ELR (cell line): ENCODE data around the gene BLOC1S4.
"Not testable (repeated sequence)": the region's sequence is repeated elsewhere in the genome, so short reads cannot be mapped to it uniquely, and the experiment has no call there.

ENCODE experiments used
- DNase-seq: peaks from one replicate; pipeline ENCODE4 v3.0.0-alpha.2; 2015; ENCODE audit warnings: low read depth

BLOC1S4 gene

GRCh38 chr4:6716018-6716911 is at the start of gene BLOC1S4:
Gene BLOC1S4, plus strand, starts transcription at chr4:6716174. Its CDS starts 36 bp downstream, at chr4:6716210.
- DNase-seq, result peak; percentile 91

DNA sequence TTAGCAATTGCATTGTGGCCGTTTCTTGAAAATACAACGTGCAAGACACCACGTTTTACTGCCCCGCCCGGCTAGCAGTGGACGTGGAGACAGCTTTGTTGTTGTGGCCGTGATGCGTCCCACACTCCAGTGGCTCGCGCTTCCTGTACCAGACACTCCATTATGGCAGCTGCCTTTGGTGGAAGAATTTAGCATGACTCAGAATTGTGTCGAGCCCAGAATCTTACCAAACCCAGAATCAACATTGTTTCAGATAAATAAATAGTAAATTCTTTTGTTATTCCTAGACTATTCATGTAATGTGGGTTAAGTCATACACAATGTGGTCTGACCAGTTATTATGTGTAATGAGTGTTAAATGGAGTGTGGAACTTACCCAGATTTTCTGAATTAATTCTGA is 47.6 kb upstream of the BLOC1S4 start:
- peak; percentile 67 for DNase-seq

- peak; percentile 21 for DNase-seq
Measured at GRCh38 chr4:6671648-6672047, 44.3 kb upstream of the BLOC1S4 start.

GRCh38 chr4:6672131-6672530 is 43.8 kb upstream of the BLOC1S4 start:
- DNase-seq, result no peak

GRCh38 chr4:6672541-6673190 is 43.3 kb upstream of the BLOC1S4 start:
- not testable (repeated sequence) for DNase-seq

DNA sequence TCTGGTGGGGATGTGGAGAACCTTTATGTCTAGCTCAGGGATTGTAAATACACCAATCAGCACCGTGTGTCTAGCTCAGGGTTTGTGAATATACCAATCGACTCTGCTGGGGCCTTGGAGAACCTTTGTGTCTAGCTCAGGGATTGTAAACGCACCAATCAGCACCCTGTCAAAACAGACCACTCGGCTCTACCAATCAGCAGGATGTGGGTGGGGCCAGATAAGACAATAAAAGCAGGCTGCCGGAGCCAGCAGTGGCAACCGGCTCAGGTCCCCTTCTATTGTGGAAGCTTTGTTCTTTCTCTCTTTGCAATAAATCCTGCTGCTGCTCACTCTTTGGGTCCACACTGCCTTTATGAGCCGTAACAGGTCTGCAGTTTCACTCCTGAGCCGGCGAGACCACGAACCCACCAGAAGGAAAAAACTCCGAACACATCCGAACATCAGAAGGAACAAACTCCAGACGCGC is 42.7 kb upstream of the BLOC1S4 start:
- DNase-seq, result not testable (repeated sequence)

GRCh38 chr4:6673660-6674499 is 42.1 kb upstream of the BLOC1S4 start:
- peak; percentile 94 for DNase-seq

DNA sequence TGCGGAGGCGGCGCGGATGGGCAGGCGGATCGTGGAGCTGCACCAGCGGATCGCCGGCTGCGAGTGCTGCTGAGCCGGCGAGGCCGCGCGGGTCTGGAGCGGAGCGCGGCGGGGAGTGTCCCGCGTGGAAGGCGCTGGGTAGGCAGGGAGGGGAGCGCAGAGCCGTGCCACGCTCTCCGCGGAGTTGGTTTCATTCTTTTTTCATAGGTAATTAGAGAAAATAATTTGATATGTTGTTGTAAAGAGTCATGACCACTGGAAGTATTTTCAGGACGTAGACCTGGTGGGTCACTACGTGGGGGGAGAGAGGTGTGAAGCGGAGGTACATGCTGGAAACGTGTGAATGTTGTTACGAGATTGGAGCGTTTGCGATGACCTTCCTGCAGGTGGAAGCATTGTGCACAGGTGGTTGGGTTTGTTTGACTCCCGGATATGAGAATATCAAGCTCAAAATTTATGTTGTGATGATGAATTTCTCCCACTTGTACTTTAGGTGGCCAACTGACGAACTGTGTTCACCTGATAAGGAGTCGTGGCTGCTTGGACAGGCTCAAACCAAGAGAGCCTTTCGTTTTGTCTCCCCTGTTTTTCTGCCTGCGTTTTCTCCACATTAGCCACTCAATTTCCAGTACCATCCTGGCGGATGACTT is 41.3 kb upstream of the BLOC1S4 start:
- DNase-seq, result peak; percentile 56

DNA sequence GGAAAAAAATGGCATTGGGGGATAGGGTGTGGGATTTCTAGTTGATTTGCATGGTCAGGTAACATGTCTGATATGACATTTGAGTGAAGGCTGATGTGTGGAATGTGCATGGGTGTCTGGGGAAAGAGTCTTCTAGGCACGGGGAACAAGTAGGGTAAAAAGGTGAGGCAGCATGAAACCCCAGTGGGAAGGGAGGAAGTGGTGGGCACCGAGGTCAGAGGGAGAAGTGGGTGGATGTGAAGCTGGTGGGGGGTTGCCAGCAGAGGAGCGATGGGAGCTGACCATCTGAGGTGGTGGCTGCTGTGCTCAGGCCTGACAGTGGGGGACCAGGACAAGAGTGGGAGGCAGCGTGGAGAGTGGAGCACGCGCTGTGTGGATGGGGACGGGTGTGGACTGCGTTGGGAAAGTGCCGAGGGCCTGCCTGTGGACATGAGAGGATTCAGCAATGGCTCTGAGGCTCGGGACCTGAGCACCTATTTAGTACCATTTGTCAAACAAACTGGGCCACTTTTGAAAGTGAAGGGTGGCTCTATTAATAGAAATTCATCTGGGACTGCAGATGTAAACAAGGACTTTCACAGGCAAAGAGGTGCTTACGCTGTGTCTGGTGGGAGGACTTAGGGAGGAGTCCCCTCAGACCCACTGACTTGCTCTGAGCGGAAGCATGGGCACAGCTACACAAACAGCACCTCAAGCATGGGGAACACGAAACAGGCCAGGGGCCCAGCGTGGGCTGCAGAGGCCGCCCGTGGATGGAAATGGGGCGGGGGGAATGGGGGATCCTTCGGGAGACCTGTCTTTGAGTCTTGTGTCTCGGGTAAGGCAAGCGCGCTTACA is 39.0 kb upstream of the BLOC1S4 start:
- DNase-seq, result no peak

DNA sequence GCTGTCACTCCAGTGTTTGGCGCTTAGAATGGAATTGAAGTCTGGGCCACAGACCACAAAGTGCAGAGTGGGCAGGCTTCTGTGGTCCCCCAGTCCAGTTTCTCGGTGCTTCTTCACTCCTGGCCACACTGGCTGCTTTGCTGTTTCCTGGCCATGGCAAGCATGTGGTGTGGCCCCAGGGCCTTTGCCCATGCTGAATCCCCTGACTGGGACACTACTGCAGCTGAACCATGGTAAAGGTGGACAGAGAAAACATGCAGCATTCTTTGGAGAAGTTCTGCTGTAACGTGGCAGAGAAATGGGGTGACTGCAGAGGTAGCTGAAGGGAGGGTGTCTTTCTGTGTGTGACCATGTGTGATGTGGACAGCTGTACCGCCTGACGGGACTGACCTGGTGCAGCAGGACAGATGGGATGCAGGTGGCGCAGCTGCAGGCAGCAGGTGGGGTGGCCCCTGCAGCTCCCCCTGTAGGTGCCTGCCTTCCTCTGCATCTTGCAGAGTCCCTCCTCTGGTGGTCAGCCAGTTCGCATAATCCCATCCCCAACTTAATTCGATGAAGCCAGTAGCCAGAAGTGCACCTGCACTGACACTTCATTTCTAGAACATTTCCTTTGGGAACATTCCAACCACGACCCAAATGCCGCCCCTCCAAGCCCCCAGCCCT is 35.5 kb upstream of the BLOC1S4 start:
- DNase-seq, result no peak

DNA sequence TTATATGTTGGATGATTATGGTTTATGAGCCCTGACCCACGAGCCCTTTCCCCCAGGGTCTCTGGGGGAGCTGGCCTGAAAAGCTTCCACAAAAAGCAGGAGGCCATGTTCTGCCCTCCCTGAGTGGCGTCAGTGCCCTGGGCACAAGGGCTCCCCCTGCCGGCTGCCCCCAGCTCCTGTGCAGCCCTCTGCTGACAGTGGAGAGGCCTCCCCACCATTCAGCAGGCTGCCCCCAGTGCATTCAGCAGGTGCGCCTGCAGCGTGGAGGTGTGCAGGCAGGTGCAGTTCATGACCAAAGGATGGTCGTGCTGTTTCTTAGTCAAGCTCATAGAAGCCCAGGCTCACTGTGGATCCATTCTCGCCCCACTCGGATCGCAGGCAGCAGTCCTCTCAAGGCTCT is 34.8 kb upstream of the BLOC1S4 start:
- no peak for DNase-seq

GRCh38 chr4:6682862-6683590 is 32.9 kb upstream of the BLOC1S4 start:
- no peak for DNase-seq

DNA sequence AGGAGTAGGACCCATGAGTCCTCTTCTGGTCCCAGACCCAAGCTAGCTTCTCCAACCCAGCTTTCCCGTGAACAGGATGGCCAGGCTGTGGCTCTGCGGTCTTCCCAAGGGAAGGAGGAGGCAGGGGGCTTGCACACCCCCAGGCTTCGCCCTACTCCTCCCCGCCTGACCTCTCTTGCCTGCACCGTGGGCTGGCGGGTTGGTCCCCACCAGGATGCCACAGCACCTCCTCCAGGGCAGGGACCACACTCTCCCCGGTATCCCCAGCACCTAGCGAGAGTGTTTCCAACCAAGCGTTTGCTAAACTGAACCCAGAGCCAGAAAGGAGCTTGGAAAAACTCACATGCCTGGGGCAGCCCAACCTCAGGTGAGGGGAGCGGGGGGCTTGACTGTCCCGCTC is 31.3 kb upstream of the BLOC1S4 start:
- DNase-seq, result no peak

DNA sequence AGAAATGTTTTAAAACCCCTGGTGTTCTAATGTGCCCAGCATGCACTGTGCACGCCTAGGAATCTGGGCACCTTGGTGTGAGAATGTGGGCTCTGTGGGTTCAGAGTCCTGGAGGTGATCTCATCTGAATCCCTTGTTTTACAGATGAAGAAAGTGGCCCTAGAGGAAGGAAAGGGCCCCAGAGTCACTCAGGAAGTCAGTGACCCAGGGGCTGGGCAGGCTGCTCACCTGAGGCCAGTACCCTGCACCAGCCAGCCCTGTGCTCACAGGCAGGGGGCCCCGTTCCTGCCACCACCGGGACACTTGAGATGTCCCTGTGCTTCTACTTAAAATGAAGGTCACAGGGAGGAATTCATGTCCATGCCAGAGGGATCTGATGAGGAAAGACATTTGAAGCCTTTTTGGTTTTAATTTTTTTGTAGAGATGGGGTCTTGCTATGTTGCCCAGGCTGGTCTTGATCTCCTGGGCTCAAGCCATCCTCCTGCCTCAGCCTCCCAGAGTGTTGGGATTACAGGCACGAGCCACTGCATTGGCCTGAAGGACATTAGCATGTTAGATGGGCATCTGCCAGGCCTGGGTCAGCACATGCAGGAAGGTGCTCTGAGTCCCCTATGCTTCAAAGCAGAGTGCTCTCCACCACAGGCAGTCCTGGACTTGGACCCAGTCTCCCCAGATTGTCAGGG is 29.7 kb upstream of the BLOC1S4 start:
- DNase-seq, result no peak

DNA sequence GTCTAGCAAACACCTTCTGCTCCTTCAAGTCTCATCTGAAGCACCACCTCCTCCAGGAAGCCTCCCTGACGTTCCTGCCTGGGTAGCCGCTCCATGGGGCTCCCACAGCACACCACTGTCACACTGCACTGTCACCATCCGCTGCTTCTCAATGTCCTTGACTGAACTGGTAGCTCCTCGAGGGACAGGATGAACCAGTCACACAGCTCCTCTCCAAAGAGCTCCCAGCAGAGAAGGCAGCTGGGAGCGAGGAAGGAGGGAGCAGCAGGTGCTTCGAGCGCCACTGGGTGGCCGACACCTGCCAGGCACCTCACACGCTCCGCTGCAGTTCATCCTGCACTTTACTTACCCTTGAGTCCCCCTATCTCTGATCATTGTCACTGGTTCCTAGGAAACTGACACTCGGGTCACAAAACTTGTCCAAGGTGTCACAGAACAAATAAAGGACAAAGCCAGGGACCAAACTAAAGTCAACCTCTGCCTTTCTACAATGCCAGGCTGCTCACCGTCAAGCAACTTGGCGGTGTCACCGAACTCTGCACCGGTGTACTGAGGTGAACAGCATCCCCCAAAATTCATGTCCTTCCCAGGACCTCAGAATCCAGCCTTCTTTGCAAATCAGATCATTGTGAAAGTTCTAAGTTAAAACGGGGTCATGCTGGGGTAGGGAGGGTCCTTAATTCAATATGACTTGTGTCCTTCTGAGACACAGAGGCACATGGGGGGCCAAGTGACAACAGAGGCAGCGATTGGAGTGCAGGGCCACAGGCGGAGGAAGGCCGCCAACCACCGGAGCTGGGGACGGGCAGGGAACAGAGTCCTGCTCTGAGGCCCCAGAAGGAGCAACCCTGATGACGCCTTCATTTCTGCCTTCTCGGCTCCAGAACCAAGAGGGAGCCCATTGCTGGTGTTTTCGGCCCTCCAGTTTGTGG is 27.8 kb upstream of the BLOC1S4 start:
- DNase-seq, result no peak

- peak; percentile 97 for DNase-seq
Measured at GRCh38 chr4:6688879-6689505, 27.0 kb upstream of the BLOC1S4 start.

DNA sequence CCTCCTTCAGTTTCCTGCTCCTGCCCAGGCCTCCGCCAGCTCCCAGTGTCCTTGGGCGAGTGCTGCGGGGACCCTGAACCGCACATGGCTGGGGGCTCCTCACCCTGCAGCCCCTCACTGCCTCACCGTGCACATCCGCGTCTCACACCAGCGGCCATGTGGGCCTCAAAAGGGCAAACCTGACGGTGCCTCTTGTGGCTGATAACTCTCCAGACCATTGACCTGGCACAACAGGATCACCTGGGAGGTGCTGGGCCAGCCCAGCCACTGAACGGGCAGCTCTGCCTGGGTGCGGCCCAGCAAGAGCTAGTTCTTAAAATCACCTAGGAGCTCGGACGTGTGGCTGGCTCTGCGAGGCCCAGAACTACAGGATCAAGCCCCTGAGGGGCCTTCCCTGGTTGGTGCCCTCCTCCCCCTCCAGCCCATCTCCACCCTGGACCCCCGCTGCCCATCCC is 26.4 kb upstream of the BLOC1S4 start:
- DNase-seq, result no peak
